GM19099 (cell line): ENCODE results near the gene OPHN1.

ENCODE experiments used
- POLR2A ChIP-seq: IDR thresholded peaks from 3 replicates; pipeline ENCODE4 v1.6.1; 2011; ENCODE audit warnings: low read depth; ENCODE audit not compliant: insufficient read length; ENCODE audit errors: extremely low read depth

Gene OPHN1

DNA sequence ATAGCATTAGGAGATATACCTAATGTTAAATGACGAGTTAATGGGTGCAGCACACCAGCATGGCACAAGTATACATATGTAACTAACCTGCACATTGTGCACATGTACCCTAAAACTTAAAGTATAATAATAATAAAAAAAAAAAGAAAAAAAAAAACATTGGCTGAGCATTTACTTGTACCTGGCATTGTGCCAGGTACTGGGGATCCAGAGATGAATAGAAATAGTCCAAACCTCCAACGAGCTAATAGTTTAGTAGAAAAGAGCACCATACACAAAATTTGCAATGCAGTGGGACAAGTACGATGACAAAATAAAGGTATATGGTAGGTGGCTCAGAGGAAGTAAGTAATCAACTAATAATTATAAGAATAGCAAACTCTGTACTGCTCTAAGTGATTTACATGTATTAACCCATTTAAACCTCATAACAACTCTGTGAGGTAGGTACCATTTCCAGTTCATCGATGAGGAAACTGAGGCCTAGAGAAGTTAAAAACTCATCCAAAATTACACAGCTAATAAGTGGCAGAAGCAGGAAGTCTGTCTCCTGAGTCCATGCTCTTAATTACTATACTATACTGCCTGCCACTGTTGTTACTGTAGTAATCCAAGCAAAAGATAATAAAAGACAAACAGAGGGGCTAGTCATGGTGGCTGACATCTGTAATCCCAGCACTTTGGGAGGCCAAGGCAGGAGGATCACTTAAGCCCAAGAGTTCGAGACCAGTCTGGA lies 319.3 kb downstream of the OPHN1 start:
- TF ChIP-seq POLR2A, result no peak

- TF ChIP-seq POLR2A, result no peak
These were observed 321.0 kb downstream of the OPHN1 start for GRCh38 chrX:68112321-68112720.

GRCh38 chrX:68109162-68109561 lies 324.1 kb downstream of the OPHN1 start:
- no peak for TF ChIP-seq POLR2A

DNA sequence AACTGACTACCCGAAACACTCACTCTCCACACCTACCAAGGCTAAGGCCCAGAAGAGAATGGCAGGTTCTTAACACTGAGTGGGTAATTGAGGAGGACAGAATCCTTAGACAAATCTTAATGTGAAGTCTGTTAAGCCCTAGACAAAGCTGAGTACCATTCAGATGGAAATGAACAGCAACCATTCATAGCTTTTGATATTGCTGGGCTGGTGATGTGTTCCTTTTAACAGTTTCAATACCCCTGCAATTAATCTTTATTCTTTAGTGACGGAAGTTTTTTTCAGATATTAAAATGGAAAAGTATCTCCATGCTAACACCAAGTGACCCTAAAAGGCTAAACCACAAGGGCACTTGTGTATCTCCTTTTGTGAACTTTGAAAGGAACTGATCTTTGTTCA lies 334.9 kb downstream of the OPHN1 start:
- no peak for TF ChIP-seq POLR2A

GRCh38 chrX:68090266-68090665 lies 343.0 kb downstream of the OPHN1 start:
- TF ChIP-seq POLR2A, result no peak

DNA sequence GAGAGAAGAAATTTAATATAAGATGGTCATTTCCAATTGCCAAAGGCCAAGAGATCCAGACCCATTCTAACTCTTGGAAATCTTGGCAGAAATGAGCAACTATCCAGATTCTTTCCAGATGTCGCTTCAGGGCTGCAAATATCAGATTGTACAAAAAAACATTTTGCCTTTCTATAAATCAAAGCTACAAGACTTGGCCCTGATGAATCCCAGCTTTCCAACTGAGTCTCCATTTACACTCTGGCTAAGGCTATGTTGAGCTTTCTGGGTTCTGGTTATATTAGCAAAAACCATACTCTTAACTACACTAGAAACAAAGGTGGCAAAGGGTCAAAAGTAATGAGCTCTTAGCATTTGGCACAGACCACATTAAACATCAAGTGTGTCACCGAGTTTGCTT lies 345.8 kb downstream of the OPHN1 start:
- TF ChIP-seq POLR2A, result no peak

GRCh38 chrX:68086709-68087108 lies 346.6 kb downstream of the OPHN1 start:
- TF ChIP-seq POLR2A, result no peak

- no peak for TF ChIP-seq POLR2A
These were observed 348.5 kb downstream of the OPHN1 start for GRCh38 chrX:68084765-68085164.

GRCh38 chrX:68083510-68083909 lies 349.8 kb downstream of the OPHN1 start:
- no peak for TF ChIP-seq POLR2A

DNA sequence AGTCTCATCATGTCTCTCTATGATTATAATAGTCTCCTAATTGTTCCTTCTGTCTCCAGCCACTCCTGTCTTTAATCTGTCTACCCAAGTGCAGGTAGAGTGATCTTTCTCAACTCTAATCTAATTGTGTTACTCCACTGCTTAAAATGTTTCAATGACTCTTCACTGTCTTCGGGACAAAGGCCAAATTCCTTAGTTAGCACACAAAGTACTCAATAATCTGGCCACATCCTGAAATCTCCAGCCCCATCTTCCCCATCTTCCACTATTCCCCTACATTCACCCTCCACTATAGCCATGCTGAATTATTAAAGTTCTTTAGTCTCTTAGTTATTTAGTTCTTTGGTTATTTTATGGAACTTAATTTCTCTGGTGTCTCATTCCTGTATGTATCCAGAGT lies 353.3 kb downstream of the OPHN1 start:
- TF ChIP-seq POLR2A, result no peak

- no peak for TF ChIP-seq POLR2A
These were observed 355.9 kb downstream of the OPHN1 start for GRCh38 chrX:68077378-68077777.

DNA sequence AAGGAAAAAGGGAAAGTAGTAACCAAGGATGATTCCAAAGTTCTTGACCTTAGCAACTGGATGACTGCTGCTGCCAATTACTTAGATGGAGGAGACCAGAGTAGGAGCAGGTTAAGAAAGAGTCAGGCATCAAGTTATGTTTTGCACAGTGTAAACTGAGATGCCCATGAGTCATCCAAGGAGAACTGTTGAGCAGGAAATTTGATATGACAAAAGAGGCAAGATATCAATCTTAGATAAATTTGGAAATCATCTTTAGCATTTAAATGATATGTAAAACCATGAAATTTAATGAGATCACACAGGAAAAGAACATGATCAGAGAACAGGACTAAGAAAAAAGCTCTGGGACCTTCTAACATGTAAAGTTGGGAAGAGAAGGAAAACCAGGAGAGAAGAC lies 361.3 kb downstream of the OPHN1 start:
- TF ChIP-seq POLR2A, result no peak

- TF ChIP-seq POLR2A, result no peak
These were observed 372.1 kb downstream of the OPHN1 start for GRCh38 chrX:68061206-68061535.

GRCh38 chrX:68060506-68061205 lies 372.6 kb downstream of the OPHN1 start:
- no peak for TF ChIP-seq POLR2A

GRCh38 chrX:68059469-68059868 lies 373.8 kb downstream of the OPHN1 start:
- no peak for TF ChIP-seq POLR2A

DNA sequence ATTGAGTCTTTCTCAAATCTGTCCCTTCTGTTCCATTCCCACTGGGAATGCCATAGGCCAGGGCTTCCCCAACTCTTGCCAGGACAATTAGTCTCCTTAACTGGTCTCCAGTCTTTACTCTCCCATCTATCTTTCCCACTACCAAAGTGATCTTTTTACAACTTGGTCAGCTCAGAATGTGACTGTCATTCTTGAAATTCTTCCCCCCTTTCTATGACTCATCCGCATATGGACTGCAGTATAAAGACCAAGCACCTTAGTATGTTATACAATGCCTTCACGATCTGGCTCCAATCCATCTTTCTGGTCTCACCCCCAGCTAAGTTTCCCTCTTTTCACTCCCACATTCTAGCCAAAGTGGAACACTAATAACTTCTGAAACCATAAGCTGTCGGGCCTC lies 383.8 kb downstream of the OPHN1 start:
- no peak for TF ChIP-seq POLR2A
